Measurements from ENCODE around the gene GJA3. TPM values are rescaled to one million over a fixed set of nuclear protein-coding genes. Genes with fewer than 3 reads are reported as not detected.
A peak's percentile ranks its signal among the peaks of the same experiment; 100 is the strongest.

GJA3 gene
- total RNA-seq, 4 donors from 2014 or later: 0.14 TPM; not detected in 3

GRCh38 chr13:20125129-20125782 lies 35.6 kb downstream of the GJA3 start:
- H3K4me1 ChIP-seq: peaks cover 0 to 36% (median 27%) of the 10 kb centered on the region in 4 donors
- no peak overlapping the region for H3K4me3 ChIP-seq
- DNase-seq: no peak
- no peaks in the 10 kb centered on the region for H3K36me3 ChIP-seq
- intact Hi-C loops (cut with DNase I; ENCODE audit: low total_unique reads) (no loop called here), in situ Hi-C loops (cut with MboI; ENCODE audit: low pct_ligation_motif_present in 1 of 4, low pct_unique_long_range_greater_than_20kb in 1 of 4, low sequenced_read_pairs in 3 of 4) (no loop called here)
- H3K27ac ChIP-seq: no peak overlapping the region
- peaks cover 16% of the 10 kb centered on the region for H3K27me3 ChIP-seq
- 21 to 24% methylated on average over 4 of the region's 4 CpGs for WGBS, 2 donors (ENCODE audit: low coverage in 1 of 2)
- TF ChIP-seq POLR2A (IDR thresholded peaks at IDR 0.05) (no peak), EP300 (IDR thresholded peaks at IDR 0.05; ENCODE audit: low read depth) (no peak)
- no peaks in the 10 kb centered on the region for H3K9me3 ChIP-seq

DNA sequence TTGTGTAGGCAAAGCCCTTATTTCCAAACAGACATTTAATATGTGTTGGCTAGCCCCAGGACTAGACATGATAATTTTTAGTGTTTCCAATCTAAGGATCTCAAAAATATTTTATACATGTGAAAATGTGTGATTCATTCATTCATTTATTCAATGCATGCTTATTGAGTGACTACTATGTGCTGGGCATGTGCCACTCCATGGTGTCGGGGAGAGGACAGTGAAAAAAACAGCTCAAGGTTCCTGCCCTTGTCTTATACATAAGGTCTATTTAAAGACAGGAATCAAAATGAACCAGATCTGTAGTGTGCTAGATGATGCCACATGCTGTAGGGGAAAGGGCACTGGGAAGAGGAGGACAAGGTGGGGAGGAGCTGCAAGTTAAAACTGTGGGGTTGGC lies 36.5 kb downstream of the GJA3 start:
- DNase-seq: no peak
- WGBS, 2 donors (ENCODE audit: low coverage in 1 of 2): 86 to 87% methylated on average over 1 of the region's 1 CpG
- no peak overlapping the region for H3K27ac ChIP-seq
- no peak for TF ChIP-seq EP300 (IDR thresholded peaks at IDR 0.05; ENCODE audit: low read depth)
- TF ChIP-seq POLR2AphosphoS5 (IDR thresholded peaks at IDR 0.05): no peak
- no peak for TF ChIP-seq POLR2A (IDR thresholded peaks at IDR 0.05)
- TF ChIP-seq, protein P1, sequence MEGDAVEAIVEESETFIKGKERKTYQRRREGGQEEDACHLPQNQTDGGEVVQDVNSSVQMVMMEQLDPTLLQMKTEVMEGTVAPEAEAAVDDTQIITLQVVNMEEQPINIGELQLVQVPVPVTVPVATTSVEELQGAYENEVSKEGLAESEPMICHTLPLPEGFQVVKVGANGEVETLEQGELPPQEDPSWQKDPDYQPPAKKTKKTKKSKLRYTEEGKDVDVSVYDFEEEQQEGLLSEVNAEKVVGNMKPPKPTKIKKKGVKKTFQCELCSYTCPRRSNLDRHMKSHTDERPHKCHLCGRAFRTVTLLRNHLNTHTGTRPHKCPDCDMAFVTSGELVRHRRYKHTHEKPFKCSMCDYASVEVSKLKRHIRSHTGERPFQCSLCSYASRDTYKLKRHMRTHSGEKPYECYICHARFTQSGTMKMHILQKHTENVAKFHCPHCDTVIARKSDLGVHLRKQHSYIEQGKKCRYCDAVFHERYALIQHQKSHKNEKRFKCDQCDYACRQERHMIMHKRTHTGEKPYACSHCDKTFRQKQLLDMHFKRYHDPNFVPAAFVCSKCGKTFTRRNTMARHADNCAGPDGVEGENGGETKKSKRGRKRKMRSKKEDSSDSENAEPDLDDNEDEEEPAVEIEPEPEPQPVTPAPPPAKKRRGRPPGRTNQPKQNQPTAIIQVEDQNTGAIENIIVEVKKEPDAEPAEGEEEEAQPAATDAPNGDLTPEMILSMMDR (IDR thresholded peaks at IDR 0.05): no peak
- no peak overlapping the region for H3K4me3 ChIP-seq
- intact Hi-C loops (cut with DNase I; ENCODE audit: low total_unique reads): no loop called here
- H3K27me3 ChIP-seq: peaks cover 13% of the 10 kb centered on the region
- no peaks in the 10 kb centered on the region for H3K9me3 ChIP-seq
- in situ Hi-C loops (cut with MboI; ENCODE audit: low pct_ligation_motif_present in 1 of 4, low pct_unique_long_range_greater_than_20kb in 1 of 4, low sequenced_read_pairs in 3 of 4): no loop called here
- H3K36me3 ChIP-seq: no peaks in the 10 kb centered on the region
- H3K4me1 ChIP-seq: peaks cover 0 to 45% (median 36%) of the 10 kb centered on the region in 4 donors

GRCh38 chr13:20121159-20121525 lies 39.7 kb downstream of the GJA3 start:
- H3K4me1 ChIP-seq: peaks cover 0 to 36% (median 26%) of the 10 kb centered on the region in 4 donors

GRCh38 chr13:20119960-20120359 lies 40.9 kb downstream of the GJA3 start:
- no peaks in the 10 kb centered on the region for H3K36me3 ChIP-seq
- H3K9me3 ChIP-seq: no peaks in the 10 kb centered on the region
- peak overlapping the region; percentile 82 to 94 (median 90) for H3K27ac ChIP-seq
- DNase-seq: no peak
- H3K4me1 ChIP-seq: peaks cover 0 to 28% (median 22%) of the 10 kb centered on the region in 4 donors
- intact Hi-C loops (cut with DNase I; ENCODE audit: low total_unique reads) (no loop called here), in situ Hi-C loops (cut with MboI; ENCODE audit: low pct_ligation_motif_present in 1 of 4, low pct_unique_long_range_greater_than_20kb in 1 of 4, low sequenced_read_pairs in 3 of 4) (no loop called here)
- 75 to 83% methylated on average over 1 to 3 of the region's 3 CpGs for WGBS, 2 donors (ENCODE audit: low coverage in 1 of 2)
- TF ChIP-seq POLR2A (IDR thresholded peaks at IDR 0.05) (no peak), EP300 (IDR thresholded peaks at IDR 0.05; ENCODE audit: low read depth) (no peak), POLR2AphosphoS5 (IDR thresholded peaks at IDR 0.05) (no peak)
- TF ChIP-seq, protein P1 (IDR thresholded peaks at IDR 0.05): no peak
- H3K27me3 ChIP-seq: no peaks in the 10 kb centered on the region
- H3K4me3 ChIP-seq: peak overlapping the region in 3 of 4 donors; percentile 23 to 75 (median 30)

More at GRCh38 chr13:20121159-20121525, 39.7 kb downstream of the GJA3 start:
- TF ChIP-seq POLR2A (IDR thresholded peaks at IDR 0.05): no peak
- TF ChIP-seq, protein P1 (IDR thresholded peaks at IDR 0.05): no peak
- no peak for TF ChIP-seq POLR2AphosphoS5 (IDR thresholded peaks at IDR 0.05)
- no peak for TF ChIP-seq EP300 (IDR thresholded peaks at IDR 0.05; ENCODE audit: low read depth)
- 37% methylated on average over 7 of the region's 7 CpGs; no CpG with 5 or more reads in 1 of the 2 donors for WGBS, 2 donors (ENCODE audit: low coverage in 1 of 2)
- peak overlapping the region in 3 of 4 donors; percentile 23 to 34 (median 30) for H3K4me3 ChIP-seq
- H3K27ac ChIP-seq: peak overlapping the region; percentile 82 to 94 (median 90)
- H3K27me3 ChIP-seq: no peaks in the 10 kb centered on the region
- intact Hi-C loops (cut with DNase I; ENCODE audit: low total_unique reads) (no loop called here), in situ Hi-C loops (cut with MboI; ENCODE audit: low pct_ligation_motif_present in 1 of 4, low pct_unique_long_range_greater_than_20kb in 1 of 4, low sequenced_read_pairs in 3 of 4) (no loop called here)
- no peaks in the 10 kb centered on the region for H3K9me3 ChIP-seq
- H3K36me3 ChIP-seq: no peaks in the 10 kb centered on the region
- DNase-seq: no peak

All from transverse colon (tissue), 4 donors.